Type B pancreatic cell (in vitro differentiated cells): ENCODE data around the gene APBA2. TPM values are rescaled to one million over a fixed set of nuclear protein-coding genes. Genes with fewer than 3 reads are reported as not detected.

ENCODE experiments used
- DNase-seq: peaks from one replicate; pipeline ENCODE4 v3.0.0; 2021; ENCODE audit warnings: mixed read lengths; ENCODE audit not compliant: unreplicated experiment; ENCODE audit errors: extremely low spot score
- H3K27ac Mint-ChIP-seq: 2 replicates; pipeline ENCODE4 v1.8.0; 2021; ENCODE audit warnings: mild to moderate bottlenecking, mixed read lengths
- H3K27me3 Mint-ChIP-seq: 2 replicates; pipeline ENCODE4 v1.8.0; 2021; ENCODE audit warnings: mixed read lengths
- H3K36me3 Mint-ChIP-seq: 2 replicates; pipeline ENCODE4 v1.8.0; 2021; ENCODE audit warnings: mixed read lengths
- H3K4me1 Mint-ChIP-seq: one replicate; pipeline ENCODE4 v1.8.0; 2021; ENCODE audit warnings: mixed read lengths; ENCODE audit not compliant: unreplicated experiment
- H3K4me3 Mint-ChIP-seq: 2 replicates; pipeline ENCODE4 v1.8.0; 2021; ENCODE audit warnings: mild to moderate bottlenecking, mixed read lengths
- H3K9me3 Mint-ChIP-seq: 2 replicates; pipeline ENCODE4 v1.8.0; 2021; ENCODE audit warnings: mixed read lengths
- CTCF ChIP-seq: fragments of 200-600 bp; sonication (generic); conservative IDR thresholded peaks from 2 replicates; pipeline ENCODE4 v1.5.0; 2021; ENCODE audit warnings: antibody characterized with exemption, mild to moderate bottlenecking
- total RNA-seq: library from RNA; stranded (reverse); gene quantifications from 2 replicates; pipeline ENCODE4 v1.2.1, GENCODE V29; 2021; ENCODE audit warnings: low replicate concordance

Gene APBA2
- total RNA-seq, 1 donor from 2014 or later: 33.3 TPM

- TF ChIP-seq CTCF: no peak
- H3K4me1 Mint-ChIP-seq: peaks cover 28% of the 10 kb centered on the region
- H3K36me3 Mint-ChIP-seq: no peaks in the 10 kb centered on the region
- peaks cover 3% of the 10 kb centered on the region for H3K9me3 Mint-ChIP-seq
- no peaks in the 10 kb centered on the region for H3K27me3 Mint-ChIP-seq
- DNase-seq: no peak
- no peak overlapping the region for H3K4me3 Mint-ChIP-seq
- no peak overlapping the region for H3K27ac Mint-ChIP-seq
Measured at GRCh38 chr15:29048011-29048410, 162.2 kb downstream of the APBA2 start.

GRCh38 chr15:29050870-29051269 is 165.1 kb downstream of the APBA2 start:
- TF ChIP-seq CTCF: no peak
- no peak overlapping the region for H3K4me3 Mint-ChIP-seq
- no peak for DNase-seq
- peaks cover 15% of the 10 kb centered on the region for H3K4me1 Mint-ChIP-seq
- H3K27me3 Mint-ChIP-seq: no peaks in the 10 kb centered on the region
- H3K27ac Mint-ChIP-seq: no peak overlapping the region
- H3K36me3 Mint-ChIP-seq: peaks cover 4% of the 10 kb centered on the region
- H3K9me3 Mint-ChIP-seq: peaks cover 3% of the 10 kb centered on the region

- no peak for TF ChIP-seq CTCF
- Mint-ChIP-seq H3K4me3 (no peak overlapping the region), H3K4me1 (peaks cover 18% of the 10 kb centered on the region), H3K36me3 (peaks cover 4% of the 10 kb centered on the region), H3K27ac (no peak overlapping the region), H3K27me3 (no peaks in the 10 kb centered on the region), H3K9me3 (peaks cover 3% of the 10 kb centered on the region)
- no peak for DNase-seq
Measured at GRCh38 chr15:29051422-29051821, 165.6 kb downstream of the APBA2 start.

- no peak for TF ChIP-seq CTCF
- H3K9me3 Mint-ChIP-seq: no peaks in the 10 kb centered on the region
- DNase-seq: no peak
- no peak overlapping the region for H3K4me3 Mint-ChIP-seq
- H3K4me1 Mint-ChIP-seq: peaks cover 13% of the 10 kb centered on the region
- H3K27ac Mint-ChIP-seq: no peak overlapping the region
- H3K36me3 Mint-ChIP-seq: peaks cover 4% of the 10 kb centered on the region
- no peaks in the 10 kb centered on the region for H3K27me3 Mint-ChIP-seq
Measured at GRCh38 chr15:29053006-29053405, 167.2 kb downstream of the APBA2 start.

GRCh38 chr15:29053661-29054131 is 167.9 kb downstream of the APBA2 start:
- peaks cover 13% of the 10 kb centered on the region for H3K4me1 Mint-ChIP-seq
- TF ChIP-seq CTCF: no peak
- H3K27me3 Mint-ChIP-seq: no peaks in the 10 kb centered on the region
- no peaks in the 10 kb centered on the region for H3K9me3 Mint-ChIP-seq
- H3K4me3 Mint-ChIP-seq: no peak overlapping the region
- H3K27ac Mint-ChIP-seq: no peak overlapping the region
- no peak for DNase-seq
- H3K36me3 Mint-ChIP-seq: peaks cover 4% of the 10 kb centered on the region
